ENCODE data around the gene DZANK1. TPM values are rescaled to one million over a fixed set of nuclear protein-coding genes. Genes with fewer than 3 reads are reported as not detected.
"Not testable (repeated sequence)": the region's sequence is repeated elsewhere in the genome, so short reads cannot be mapped to it uniquely, and the experiment has no call there.

DZANK1 gene
- total RNA-seq, 1 experiment from 2014 or later, result 1.7 TPM

GRCh38 chr20:18359854-18360253 lies 107.0 kb downstream of the DZANK1 start:
- TF ChIP-seq ZBTB33 (IDR thresholded peaks at IDR 0.05; ENCODE audit: extremely low read depth, insufficient replicate concordance, low read length) (no peak), EZH2phosphoT487 (IDR thresholded peaks at IDR 0.05; ENCODE audit: borderline replicate concordance) (no peak), REST (IDR thresholded peaks at IDR 0.05; ENCODE audit: low read depth) (no peak), SP1 (IDR thresholded peaks at IDR 0.05; ENCODE audit: low read depth) (no peak), POLR2A (IDR thresholded peaks at IDR 0.05; ENCODE audit: borderline replicate concordance, extremely low read depth, insufficient read depth, insufficient read length) (no peak), EZH2 (IDR thresholded peaks at IDR 0.05) (no peak), YY1 (IDR thresholded peaks at IDR 0.05; ENCODE audit: extremely low read depth, insufficient replicate concordance, low read depth, low read length) (no peak), SRF (IDR thresholded peaks at IDR 0.05; ENCODE audit: low read depth) (no peak), MAX (IDR thresholded peaks at IDR 0.05) (no peak), ELF1 (IDR thresholded peaks at IDR 0.05; ENCODE audit: borderline replicate concordance, low read depth) (no peak)
- no peaks in the 10 kb centered on the region for H3K36me3 ChIP-seq (ENCODE audit: control insufficient read depth in 1 of 2, insufficient read depth in 2 of 2, low read length in 2 of 2)
- H3K4me2 ChIP-seq (ENCODE audit: low read length), result no peak overlapping the region
- no peak overlapping the region for H2AFZ ChIP-seq (ENCODE audit: low read depth, low read length, poor library complexity, severe bottlenecking)
- H4K20me1 ChIP-seq (ENCODE audit: insufficient read depth), result no peaks in the 10 kb centered on the region
- no peak overlapping the region for H3K4me3 ChIP-seq (replicated peaks in 1 of 2; ENCODE audit: low read depth in 1 of 2, low read length in 2 of 2)
- ATAC-seq, result no peak
- H3K9me2 ChIP-seq (ENCODE audit: insufficient read depth), result no peaks in the 10 kb centered on the region
- H3K79me2 ChIP-seq (ENCODE audit: insufficient read depth, low read length), result no peaks in the 10 kb centered on the region
- intact Hi-C loops (cut with micrococcal nuclease), result no loop called here
- no peak overlapping the region for H3K27ac ChIP-seq (ENCODE audit: low read depth, low read length)
- ChIA-PET POLR2A (no interaction called here), CTCF (no interaction called here), RAD21 (ENCODE audit: low non-redundant PET in 1 of 2, low total read pairs in 2 of 2, uncharacterized antibody in 2 of 2, unreplicated experiment in 2 of 2) (no interaction called here)
- no peaks in the 10 kb centered on the region for H3K9me3 ChIP-seq (ENCODE audit: control insufficient read depth in 1 of 2, insufficient read depth in 1 of 2, low read depth in 1 of 2, low read length in 2 of 2)
- no peak overlapping the region for H3K9ac ChIP-seq (ENCODE audit: low read length)
- H3K4me1 ChIP-seq (ENCODE audit: control insufficient read depth in 1 of 2, insufficient read depth in 2 of 2, low read length in 2 of 2), result no peaks in the 10 kb centered on the region
- no peaks in the 10 kb centered on the region for H3K27me3 ChIP-seq (ENCODE audit: insufficient read depth, low read length)
- no TSS peak for BruUV-seq (replicated peaks)
- no peak for DNase-seq (ENCODE audit: low read depth, low spot score)

- H3K36me3 ChIP-seq (ENCODE audit: control insufficient read depth in 1 of 2, insufficient read depth in 2 of 2, low read length in 2 of 2); intact Hi-C loops (cut with micrococcal nuclease); POLR2A ChIA-PET; H2AFZ ChIP-seq (ENCODE audit: low read depth, low read length, poor library complexity, severe bottlenecking); RAD21 ChIA-PET (ENCODE audit: low non-redundant PET in 1 of 2, low total read pairs in 2 of 2, uncharacterized antibody in 2 of 2, unreplicated experiment in 2 of 2); H3K9ac ChIP-seq (ENCODE audit: low read length); H4K20me1 ChIP-seq (ENCODE audit: insufficient read depth); H3K9me3 ChIP-seq (ENCODE audit: control insufficient read depth in 1 of 2, insufficient read depth in 1 of 2, low read depth in 1 of 2, low read length in 2 of 2); H3K27ac ChIP-seq (ENCODE audit: low read depth, low read length); H3K27me3 ChIP-seq (ENCODE audit: insufficient read depth, low read length); BruUV-seq (replicated peaks); H3K9me2 ChIP-seq (ENCODE audit: insufficient read depth); CTCF ChIA-PET; H3K4me2 ChIP-seq (ENCODE audit: low read length); ATAC-seq; H3K79me2 ChIP-seq (ENCODE audit: insufficient read depth, low read length); H3K4me1 ChIP-seq (ENCODE audit: control insufficient read depth in 1 of 2, insufficient read depth in 2 of 2, low read length in 2 of 2); H3K4me3 ChIP-seq (replicated peaks in 1 of 2; ENCODE audit: low read depth in 1 of 2, low read length in 2 of 2); DNase-seq (ENCODE audit: low read depth, low spot score): not testable (repeated sequence)
These were observed 117.1 kb downstream of the DZANK1 start for GRCh38 chr20:18349749-18350148.

All from HCT116 (cell line).